Stimulated activated CD8-positive, alpha-beta memory T cell treated with anti-CD3 and anti-CD28 coated beads, Interleukin-4, amount 100 ng/mL, for 1 hour (primary cell): ENCODE measurements around the gene ADM2.

Source experiments
- DNase-seq, 2 donors: peaks; one replicate each; pipeline ENCODE4 v3.0.0-alpha.2; 2020; ENCODE audit warnings: low read depth in 2 of 2, low spot score in 1 of 2

ADM2 gene

DNA sequence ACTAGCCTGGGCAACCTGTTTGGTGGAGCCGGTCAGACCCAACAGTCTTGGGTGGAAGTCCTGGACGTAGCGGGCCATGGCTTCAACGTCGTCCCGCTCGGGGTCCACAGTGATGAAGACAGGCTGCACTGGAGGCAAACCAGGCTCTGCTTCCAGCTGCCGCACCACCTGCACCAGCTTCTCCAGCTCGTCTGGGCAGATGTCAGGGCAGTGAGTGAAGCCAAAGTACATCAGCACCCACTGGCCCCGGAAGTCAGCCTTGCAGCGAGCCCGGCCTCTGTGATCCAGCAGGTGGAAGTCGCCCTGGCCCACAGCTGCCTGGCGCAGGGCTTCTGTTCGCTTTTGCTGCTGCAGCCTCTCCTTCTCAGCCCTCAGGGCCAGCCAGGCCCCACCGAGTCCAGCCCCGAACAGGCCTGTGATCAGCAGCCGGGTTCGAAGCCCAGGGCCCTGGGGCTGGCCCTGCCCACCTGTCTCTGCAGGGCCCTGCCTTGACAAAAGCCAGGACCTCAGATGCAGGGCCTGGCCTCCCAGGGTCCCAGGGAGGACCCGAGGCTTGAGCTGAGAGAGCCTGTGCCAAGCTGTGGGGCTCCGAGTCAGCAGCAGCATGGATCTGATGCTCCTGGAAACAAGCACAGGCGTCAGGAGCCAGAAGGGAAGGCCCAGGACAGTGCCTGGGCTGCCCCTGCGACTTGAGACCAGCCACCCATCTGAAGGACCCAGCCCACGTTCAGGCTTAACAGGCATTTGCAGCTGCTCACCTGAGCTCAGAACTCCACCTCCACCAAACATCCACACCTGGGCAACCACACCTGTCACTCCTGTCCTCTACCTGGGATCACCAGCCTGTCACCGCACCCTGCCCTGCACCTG is 42.7 kb downstream of the ADM2 start:
- no peak for DNase-seq

DNA sequence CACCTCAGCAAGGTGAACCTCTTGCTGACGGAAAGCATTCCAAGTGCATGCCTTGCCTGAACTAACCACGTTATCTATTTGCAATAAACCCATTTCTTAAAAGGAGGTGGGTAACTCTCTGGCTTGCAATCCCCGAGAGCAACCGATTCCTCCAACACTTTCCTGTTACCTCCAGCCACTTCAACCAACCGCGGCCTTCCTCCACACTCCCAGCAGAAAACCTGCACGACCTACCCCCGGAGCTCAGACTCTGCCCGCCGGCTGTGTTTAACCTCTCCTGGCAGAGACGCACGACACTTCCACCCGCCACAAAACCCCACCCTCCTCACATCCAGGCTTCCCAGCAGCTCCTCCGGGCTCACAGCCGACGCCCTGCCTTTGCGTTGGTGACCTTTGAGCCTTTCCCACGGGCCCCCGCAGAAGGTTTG is 43.3 kb downstream of the ADM2 start:
- DNase-seq, result no peak

DNA sequence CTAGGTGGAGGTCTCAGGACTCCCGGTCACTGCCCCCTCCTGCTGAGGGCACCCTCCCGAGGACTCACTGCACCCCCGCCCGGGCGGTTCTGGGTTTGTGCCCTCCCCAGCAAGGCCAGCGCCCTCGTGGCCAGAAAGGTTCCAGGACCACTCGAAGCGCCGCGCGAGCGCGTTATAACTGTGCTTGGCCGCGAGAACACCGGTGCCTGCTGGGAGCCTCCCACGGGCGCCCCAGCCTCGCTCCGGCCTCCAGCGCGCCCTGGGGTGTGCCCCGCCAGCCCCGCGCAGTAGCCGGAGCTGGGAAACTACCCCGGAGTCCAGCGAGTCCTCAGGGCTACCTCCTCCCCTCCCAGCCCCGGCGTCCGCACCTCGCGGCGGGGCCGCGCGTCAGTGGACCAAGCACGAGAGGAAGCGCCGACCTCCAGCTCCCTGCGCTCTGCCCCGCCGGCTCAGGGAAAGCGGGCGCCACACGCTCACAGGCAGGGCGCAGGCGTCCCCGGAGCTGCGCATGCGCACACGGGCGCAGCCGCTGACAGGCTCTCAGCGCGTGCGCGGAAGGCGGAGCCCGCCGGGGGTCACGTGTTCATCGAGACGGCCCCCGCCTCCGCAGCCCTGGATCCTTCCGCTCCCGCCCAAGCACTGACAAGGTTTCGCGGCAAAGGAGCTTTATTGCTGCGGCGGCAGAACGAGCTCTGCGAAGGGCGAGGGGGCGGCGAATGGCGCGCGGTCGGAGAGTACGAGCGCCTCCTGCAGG is 43.9 kb downstream of the ADM2 start, which contains the start of gene SCO2:
Gene SCO2, minus strand, starts transcription at position 495 of the 754 bp plus-strand sequence. CDS start 1,187 bp downstream, outside the sequence.
- peak; percentile 85 to 96 for DNase-seq

DNA sequence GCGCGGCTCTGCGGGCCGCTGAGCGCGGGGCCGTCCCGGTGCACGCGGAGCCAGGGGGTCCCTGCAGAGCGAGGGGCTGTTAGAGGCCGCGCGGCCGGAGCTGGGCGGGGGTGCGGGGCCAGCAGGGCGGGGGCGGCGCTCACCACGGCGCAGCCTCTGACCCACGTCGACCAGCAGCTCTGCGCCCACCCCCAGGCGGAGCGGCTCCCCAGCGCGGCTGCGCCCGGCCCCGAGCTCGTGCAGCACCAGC is 44.4 kb downstream of the ADM2 start:
- no peak for DNase-seq

DNA sequence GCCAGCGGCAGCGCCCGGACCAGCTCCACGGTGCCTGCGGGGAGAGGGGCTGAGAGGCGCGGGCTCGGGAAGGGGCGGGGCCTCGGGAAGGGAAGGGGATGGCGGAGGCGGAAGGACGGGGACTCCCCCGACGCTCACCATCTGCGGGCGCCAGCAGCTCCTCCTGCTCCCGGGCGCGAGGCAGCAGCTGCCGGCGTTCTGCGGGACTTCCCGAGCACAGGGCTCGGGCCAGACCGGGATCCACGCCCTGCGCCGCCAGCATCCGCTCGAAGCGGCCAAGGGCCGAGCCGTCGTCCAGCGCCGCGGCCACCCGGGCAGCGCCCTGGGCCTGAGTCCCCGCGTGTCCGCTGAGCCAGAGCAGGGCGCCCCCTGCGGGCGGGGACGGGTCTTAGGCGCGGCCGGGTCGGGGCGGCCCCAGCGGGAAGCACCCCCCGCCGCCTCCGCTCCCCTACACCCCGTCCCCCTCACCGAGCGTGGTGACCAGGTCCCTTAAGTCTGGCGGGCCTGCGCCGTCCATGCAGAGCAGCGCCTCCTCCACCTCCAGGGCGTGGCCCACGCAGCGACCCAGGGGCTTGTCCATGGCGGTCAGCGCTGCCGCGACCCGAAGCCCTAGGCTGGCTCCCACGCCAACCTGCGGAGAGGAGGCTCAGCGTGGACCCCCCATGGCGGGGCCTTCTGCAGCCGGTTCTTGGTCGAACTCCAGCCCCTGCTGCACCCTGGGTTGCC is 44.9 kb downstream of the ADM2 start:
- peak; percentile 50 to 65 for DNase-seq

DNA sequence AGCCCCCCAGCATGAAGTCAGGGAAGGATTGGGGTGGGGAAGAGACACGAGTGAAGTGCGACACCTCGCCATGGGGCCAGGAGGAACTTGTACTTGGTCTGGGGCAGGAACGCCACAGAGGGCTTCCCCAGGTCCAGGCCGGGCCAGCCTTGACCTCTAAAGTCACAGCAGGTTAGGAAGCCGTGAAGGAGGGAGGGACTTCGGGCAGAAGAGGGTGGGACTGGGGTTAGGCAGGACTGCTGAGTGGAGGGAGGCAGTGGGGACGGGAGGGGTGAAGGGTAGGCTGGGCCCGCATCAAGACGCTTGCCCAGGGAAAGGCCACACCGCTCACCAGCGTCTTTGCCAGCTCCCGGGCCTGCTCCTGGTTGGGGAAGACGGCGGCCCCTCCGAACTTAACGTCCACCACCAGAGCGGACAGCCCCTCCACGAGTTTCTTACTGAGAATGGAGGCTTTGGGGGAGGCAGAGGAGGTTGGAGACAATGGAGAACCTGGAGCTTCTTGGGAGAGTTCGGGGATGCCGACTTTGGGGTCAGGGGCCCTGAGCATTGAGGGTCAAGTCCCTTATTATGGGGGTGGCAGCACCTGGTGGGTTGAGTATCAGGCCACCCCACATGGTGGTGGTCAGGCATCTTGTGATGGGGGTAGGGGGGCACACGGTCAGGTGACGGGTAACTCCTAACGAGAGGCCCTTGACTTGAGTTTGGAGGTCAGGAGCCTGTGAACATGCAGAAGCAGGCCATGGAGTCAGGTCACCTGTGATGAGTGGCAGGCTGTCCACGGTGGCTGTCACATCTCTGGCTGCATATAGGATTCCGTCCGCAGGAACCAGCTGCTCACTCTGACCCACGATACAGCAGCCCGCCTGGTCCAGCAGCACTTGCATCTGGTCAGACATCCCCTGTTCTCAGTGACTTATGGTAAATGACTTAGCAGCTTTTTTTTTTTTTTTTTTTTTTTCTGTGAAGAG is 45.8 kb downstream of the ADM2 start:
- no peak for DNase-seq

DNA sequence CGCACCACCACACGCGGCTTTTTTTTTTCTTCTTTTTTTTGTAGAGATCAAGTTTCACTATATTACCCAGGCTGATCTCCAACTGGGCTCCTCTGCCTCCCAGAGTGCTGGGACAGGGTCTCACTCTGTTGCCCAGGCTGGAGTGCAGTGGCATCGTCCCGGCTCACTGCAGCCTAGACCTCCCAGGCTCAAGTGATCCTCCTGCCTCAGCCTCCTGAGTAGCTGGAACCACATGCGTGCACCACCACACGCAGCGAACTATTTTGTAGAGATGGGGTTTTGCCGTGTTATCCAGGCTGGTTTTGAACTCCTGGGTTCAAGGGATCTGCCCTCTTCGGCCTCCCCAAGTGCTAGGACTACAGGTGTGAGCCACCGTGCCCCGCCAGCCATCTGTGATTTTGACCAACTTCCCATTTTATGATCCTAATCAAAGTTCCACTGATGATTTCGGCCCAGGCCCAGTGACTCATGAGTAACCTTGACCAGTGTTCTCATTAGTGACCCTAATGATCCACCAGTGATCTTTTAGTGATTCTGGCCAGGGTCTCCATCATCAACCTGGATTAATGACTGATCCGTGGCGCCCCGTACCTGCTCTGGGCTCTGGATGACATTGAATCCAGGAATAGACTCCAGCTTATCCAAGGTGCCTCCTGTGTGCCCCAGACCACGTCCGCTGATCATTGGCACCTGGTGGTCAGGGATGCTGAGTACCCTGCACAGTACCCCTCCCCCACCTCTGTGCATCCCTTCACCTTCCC is 46.8 kb downstream of the ADM2 start:
- no peak for DNase-seq

DNA sequence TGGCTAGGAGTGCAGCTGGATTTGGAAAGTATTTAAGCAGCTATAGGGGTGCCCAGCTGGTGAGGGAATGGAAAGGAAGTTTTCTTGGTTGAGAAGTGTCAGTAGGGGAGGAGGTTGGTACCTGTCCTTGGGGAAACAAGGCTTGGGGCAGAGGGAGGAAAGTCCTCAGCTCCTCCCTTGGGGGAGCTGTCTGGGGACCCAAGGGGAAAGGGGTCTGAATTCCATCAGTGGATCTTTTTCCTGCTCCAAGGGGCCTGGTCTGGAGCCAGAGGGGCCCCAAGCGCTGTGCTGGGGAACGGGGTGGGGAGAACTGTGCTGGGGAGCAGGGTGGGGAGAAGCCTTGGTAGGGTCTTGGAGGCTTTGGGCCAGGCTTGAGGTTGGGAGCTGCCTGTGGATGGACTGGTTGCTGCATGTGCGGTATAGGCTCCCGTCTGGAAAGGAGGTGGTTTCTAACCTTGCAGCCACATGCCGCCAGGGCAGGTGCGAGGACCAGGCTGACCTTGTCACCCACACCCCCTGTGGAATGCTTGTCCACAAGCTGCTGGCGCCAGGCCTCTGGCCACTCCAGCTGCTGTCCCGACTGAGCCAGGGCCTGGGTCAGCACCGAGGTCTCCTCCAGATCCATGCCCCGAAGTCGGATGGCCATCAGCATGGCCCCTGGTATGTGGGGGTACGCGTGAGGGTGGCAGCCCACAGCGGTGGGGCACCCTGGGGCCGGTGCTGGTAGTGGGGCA is 47.5 kb downstream of the ADM2 start:
- no peak for DNase-seq

DNA sequence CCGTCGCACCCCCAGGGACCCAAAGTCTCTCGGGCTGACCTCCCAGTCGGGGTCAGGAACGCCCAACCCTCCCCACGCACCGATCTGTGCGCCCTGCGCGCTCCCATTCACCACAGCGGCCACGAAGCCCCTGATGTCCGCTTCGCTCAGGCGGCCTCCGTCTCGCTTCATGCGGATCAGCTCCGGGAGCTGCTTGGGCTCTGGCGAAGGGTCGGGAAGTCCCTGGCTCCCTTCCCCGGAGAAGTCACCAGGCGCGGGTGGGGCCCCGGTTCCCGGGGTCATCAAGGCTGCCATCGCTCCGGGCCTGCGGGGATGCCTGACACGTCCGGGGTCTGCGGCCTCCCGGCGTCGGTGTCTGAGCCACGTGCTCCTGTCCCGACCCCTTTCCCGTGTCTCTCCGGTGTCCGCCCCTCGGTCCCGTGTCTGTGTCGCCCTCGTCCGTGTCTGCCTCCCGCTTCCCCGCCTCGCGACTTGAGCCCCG is 48.1 kb downstream of the ADM2 start:
- DNase-seq, result no peak

DNA sequence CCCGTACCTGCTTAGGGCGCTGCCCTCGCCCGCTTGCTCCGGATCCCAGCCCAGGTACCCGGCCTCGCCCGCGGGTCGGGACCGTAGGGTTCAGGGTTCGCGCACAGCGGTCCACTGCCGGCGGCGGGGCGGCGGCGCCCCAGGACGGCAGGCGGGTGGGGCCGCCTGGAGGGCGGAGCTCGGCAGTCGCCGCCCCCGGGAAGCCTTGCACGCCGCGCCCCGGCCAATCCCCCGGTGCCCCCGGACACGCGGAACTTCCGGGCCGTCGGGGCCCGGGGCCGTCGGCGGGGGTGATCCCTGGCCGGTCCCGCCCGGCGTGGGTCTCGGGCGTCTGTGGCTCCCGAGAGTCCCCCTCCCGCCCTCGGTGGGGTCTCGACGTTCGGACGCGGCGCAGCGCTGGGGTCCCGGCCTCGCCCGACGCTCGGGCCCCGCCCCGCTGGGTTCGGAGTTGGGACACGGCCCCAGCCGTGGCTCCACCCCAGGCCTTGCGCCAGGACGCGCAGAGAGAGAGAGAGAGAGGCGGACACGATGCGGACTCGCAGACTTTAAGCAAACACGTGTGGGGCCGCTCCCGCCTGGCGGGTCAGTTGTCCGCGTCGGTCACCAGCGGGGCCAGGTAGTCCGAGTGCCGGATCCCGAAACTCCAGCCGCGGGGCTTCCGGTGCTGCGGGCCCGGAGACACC is 48.7 kb downstream of the ADM2 start, which contains the start of gene TYMP:
Gene TYMP, minus strand, starts transcription at position 116 of the 683 bp plus-strand sequence. CDS start 303 bp downstream, outside the sequence.
- DNase-seq, result no peak

DNA sequence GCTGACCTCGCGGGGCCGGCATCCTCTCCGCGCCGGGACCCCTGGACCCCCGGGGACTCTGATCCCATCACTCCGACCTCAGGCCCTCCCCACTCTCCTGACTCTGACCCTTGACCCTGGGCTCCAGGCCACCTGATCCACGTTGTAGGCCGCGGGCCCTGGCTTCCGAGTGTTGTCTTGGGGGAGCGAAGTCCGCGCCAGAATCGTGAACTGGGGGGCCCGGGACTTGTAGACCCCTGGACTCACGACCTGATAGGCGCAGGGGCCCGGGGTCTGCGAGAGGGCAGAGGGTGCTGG is 49.2 kb downstream of the ADM2 start:
- no peak for DNase-seq

DNA sequence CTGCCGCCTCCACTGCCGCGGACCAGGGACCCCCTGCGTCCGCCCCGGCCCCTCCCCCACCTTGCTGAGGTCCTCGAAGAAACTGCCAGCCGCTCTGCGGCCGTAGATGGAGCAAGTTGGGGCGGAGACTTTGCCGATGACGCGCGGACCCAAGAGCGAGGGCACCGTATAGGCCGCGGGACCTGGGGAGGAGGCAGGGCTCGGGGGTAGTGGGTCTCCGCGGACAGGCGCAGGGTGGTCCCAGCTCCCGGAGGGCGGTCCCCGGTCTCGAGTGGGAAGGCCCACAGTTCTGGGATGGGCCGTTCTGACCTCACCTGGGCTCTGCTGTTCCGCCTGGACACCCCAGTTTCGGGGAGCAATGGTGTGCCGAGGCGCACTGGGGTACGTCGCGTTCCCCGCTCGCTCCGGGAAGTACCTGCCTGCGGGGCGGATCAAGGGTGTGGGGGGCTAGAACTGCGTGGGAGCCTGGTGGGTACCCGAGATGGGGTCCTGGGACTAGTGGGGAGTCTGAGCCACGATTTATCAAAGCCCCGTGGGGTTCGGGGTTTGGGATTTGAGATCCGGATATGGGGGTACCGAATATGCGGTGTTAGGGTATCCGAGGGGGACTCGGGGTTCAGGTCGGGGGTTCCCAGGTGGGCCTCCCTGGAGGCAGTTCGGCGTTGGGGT is 49.7 kb downstream of the ADM2 start:
- DNase-seq, result peak; percentile 55 to 73

DNA sequence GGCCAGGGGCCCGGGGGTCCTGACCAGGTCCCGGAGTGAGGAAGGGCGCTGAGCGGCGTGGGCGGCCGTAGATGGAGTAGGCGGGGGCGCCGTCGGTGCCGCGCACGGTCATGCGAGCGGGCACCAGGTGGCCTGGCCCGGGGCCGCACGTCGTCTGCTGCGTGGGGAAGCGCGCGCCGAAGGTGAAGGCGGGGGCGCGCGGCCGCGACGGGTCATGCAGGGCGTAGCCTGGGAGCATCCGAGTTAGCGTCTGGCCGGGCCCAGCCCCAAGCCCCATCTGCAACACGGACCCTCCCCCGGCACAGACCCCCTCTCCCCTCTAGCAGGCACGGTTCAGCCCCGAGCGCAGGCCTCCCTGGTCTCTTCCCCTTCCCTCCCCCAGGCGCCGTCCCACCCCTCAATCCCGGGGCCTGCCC is 50.2 kb downstream of the ADM2 start:
- no peak for DNase-seq

DNA sequence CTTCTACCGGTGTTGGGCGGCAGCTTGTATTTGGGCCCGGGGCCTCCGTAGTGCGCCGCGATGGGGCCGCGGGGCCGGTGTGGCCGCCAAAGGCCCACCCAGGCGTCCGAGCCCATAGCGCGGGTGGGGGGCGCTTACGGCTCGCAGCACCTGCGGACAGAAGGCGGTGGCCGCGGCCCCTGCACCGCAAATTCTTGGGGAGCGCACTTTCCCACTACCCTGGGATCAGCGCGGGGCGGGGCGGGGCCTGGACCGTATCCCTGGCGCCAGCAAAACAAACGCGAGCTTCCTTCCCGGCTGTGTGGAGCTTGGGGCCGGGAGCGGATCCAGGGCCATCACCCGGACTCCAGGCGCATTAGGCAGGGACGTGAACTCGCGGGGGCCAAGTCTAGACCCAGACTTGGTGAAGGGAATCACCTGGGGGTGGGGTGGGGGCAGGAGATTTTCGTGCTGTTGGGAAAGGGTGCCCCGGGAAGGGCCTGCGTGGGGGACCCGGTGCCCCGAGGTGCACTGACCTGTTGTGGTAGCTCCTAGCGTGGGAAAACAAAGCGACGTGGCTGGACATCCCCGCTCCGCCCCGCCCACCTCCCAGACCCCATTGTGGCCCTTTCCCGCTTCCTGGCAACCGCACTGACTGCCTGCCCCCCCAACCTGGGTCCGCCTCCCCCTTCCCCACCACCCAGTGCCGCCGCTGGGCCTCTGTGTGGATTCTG is 50.8 kb downstream of the ADM2 start:
- DNase-seq, result no peak

DNA sequence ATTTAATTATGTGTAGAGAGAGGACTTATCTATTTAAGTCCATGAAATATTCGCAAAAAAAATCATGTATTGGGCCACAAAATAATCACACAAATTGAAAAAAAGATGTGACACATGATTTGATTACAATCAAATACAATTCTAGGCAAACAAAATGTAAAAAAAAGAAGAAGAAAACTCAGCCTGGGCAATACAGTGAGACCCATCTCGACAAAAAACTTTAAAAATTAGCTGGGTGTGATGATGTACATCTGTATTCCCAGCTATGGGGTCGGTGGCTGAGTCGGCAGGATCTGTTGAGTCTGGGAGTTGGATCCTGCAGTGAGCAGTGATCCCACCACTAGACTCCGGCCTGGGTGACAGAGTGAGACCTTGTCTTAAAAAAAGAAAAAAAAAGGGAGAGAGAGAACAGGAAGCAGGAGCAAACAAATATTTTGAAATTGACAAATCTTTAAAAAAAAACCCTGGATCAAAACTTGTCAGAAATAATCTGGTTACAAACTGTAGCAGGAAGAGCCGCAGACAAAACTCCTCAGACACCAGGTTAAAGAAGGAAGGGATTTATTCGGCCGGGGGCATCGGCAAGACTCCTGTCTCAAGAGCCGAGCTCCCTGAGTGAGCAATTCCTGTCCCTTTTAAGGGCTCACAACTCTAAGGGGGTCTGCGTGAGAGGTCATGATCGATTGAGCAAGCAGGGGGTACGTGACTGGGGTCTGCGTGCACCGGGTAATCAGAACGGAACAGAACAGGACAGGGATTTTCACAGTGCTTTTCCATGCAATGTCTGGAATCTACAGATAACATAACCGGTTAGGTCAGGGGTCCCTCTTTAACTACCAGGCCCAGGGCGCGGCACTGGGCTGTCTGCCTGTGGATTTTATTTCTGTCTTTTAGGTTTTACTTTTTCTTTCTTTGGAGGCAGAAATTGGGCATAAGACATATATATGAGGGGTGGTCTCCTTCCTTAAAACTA is 51.8 kb downstream of the ADM2 start:
- DNase-seq, result no peak
